HepG2 (cell line): Measurements from ENCODE around the gene STPG4. TPM values are rescaled to one million over a fixed set of nuclear protein-coding genes. Genes with fewer than 3 reads are reported as not detected.

Experiments used
- ATAC-seq: fragments of 200-7000 bp; cut with Tn5 transposase; 3 replicates; pipeline ENCODE4 v1.9.1; 2020; ENCODE audit warnings: mild to moderate bottlenecking, moderate library complexity
- BruUV-seq: library from RNA; stranded (reverse); fragments of 400-500 nt; replicated peaks from 2 replicates; lab custom pipeline; 2021; lab: Mats Ljungman, UMichigan
- CTCF ChIA-PET: fragments of 300-600 bp; formaldehyde crosslinking; extraction: SDS; loops from one replicate; lab custom pipeline; 2021; ENCODE audit warnings: low total read pairs, inconsistent platforms, low intra/inter-chr PET ratio; lab: Yijun Ruan, JAX
- POLR2A ChIA-PET: fragments of 350-600 bp; sonication (Branson Sonifier 250); formaldehyde crosslinking; loops from one replicate; lab custom pipeline; 2020; ENCODE audit warnings: antibody characterized with exemption, inconsistent platforms; lab: Yijun Ruan, JAX
- DNase-seq: peaks from one replicate; pipeline ENCODE4 v3.0.0-alpha.2; 2015; ENCODE audit warnings: low spot score
- FAIRE-seq: peaks from 3 replicates; lab custom pipeline; 2011; peaks lifted over from hg19 to GRCh38; lab: Jason Lieb, UNC
- H2AFZ ChIP-seq: one replicate; pipeline ENCODE4 v1.6.1; 2011; ENCODE audit warnings: low read length, inconsistent platforms
- H3K27ac ChIP-seq: fragments of 300-600 bp; 3 replicates; pipeline ENCODE4 v1.8.0; 2011; ENCODE audit warnings: mixed run types, mild to moderate bottlenecking, mixed read lengths, low read length, inconsistent platforms; ENCODE audit not compliant: insufficient read depth; ENCODE audit errors: extremely low read length
- H3K27me3 ChIP-seq, 2 experiments: fragments of 200-600 bp in 1 of 2; 2 replicates in 1 of 2; 3 replicates in 1 of 2; pipeline versions ENCODE4 v1.6.0 to v1.8.0; 2011; ENCODE audit warnings: low read length in 2 of 2, mild to moderate bottlenecking in 2 of 2, moderate library complexity in 2 of 2, inconsistent platforms in 1 of 2; ENCODE audit not compliant: insufficient read depth in 2 of 2, control insufficient read depth in 1 of 2
- H3K36me3 ChIP-seq, 2 experiments: fragments of 200-600 bp in 1 of 2; replicated peaks in 1 of 2; 2 replicates in 1 of 2; 3 replicates in 1 of 2; pipeline versions ENCODE4 v1.5.1 to v1.8.0; 2011; ENCODE audit warnings: low read length in 2 of 2, inconsistent platforms in 1 of 2; ENCODE audit not compliant: insufficient read depth in 2 of 2, control insufficient read depth in 1 of 2
- H3K4me1 ChIP-seq: 2 replicates; pipeline ENCODE4 v1.5.1; 2012; ENCODE audit warnings: low read length, inconsistent platforms; ENCODE audit not compliant: insufficient read depth
- H3K4me2 ChIP-seq: 2 replicates; pipeline ENCODE4 v1.6.0; 2011; ENCODE audit warnings: low read depth, low read length, inconsistent platforms
- H3K4me3 ChIP-seq, 3 experiments: fragments of 200-600 bp in 1 of 3; sonication (generic), shearing (Covaris generic) in 1 of 3; replicated peaks in 1 of 3; 2 replicates each; pipeline ENCODE4 v1.5.1; 2011 to 2016; ENCODE audit warnings: low read length in 3 of 3, inconsistent platforms in 2 of 3, low read depth in 2 of 3, mild to moderate bottlenecking in 2 of 3, control low read depth in 1 of 3, mixed read lengths in 1 of 3; ENCODE audit not compliant: insufficient read depth in 1 of 3
- H3K79me2 ChIP-seq: one replicate; pipeline ENCODE4 v1.6.1; 2011; ENCODE audit warnings: low read length, inconsistent platforms; ENCODE audit not compliant: insufficient read depth
- H3K9ac ChIP-seq: 2 replicates; pipeline ENCODE4 v1.6.0; 2011; ENCODE audit warnings: mild to moderate bottlenecking, low read depth, low read length, inconsistent platforms; ENCODE audit not compliant: insufficient read depth
- H3K9me3 ChIP-seq: 2 replicates; pipeline ENCODE4 v1.5.1; 2012; ENCODE audit warnings: mild to moderate bottlenecking, low read length
- H4K20me1 ChIP-seq: 2 replicates; pipeline ENCODE4 v1.6.0; 2011; ENCODE audit warnings: inconsistent platforms, mild to moderate bottlenecking, low read length, moderate library complexity; ENCODE audit not compliant: insufficient read depth
- DPF2 ChIP-seq: sonication (generic); formaldehyde crosslinking; IDR thresholded peaks from 2 replicates; pipeline ENCODE4 v1.4.0; 2020; ENCODE audit warnings: mild to moderate bottlenecking, low read depth, missing genetic modification reagents, borderline replicate concordance
- DR1 ChIP-seq: sonication (generic); formaldehyde crosslinking; IDR thresholded peaks from 2 replicates; pipeline ENCODE4 v1.8.0; 2021; ENCODE audit warnings: mild to moderate bottlenecking, missing genetic modification reagents, inconsistent platforms
- GLMP ChIP-seq: sonication (generic); formaldehyde crosslinking; IDR thresholded peaks from 2 replicates; pipeline ENCODE4 v1.9.0; 2021; ENCODE audit warnings: missing genetic modification reagents, mild to moderate bottlenecking, borderline replicate concordance
- GRHL1 ChIP-seq: sonication (generic); formaldehyde crosslinking; conservative IDR thresholded peaks from 2 replicates; pipeline ENCODE4 v1.8.0; 2022; ENCODE audit warnings: missing genetic modification reagents
- NCOA2 ChIP-seq: sonication (generic); formaldehyde crosslinking; IDR thresholded peaks from 2 replicates; pipeline ENCODE4 v1.8.0; 2022; ENCODE audit warnings: inconsistent platforms
- NFIB ChIP-seq: sonication (generic); formaldehyde crosslinking; IDR thresholded peaks from 2 replicates; pipeline ENCODE4 v1.9.0; 2021; ENCODE audit warnings: missing genetic modification reagents, mild to moderate bottlenecking, borderline replicate concordance
- SMAD1 ChIP-seq: sonication (generic); formaldehyde crosslinking; IDR thresholded peaks from 2 replicates; pipeline ENCODE4 v1.4.0; 2020; ENCODE audit warnings: missing genetic modification reagents, low read depth, mild to moderate bottlenecking, borderline replicate concordance
- ZBTB38 ChIP-seq: sonication (generic); formaldehyde crosslinking; IDR thresholded peaks from 2 replicates; pipeline ENCODE4 v1.5.1; 2020; ENCODE audit warnings: mild to moderate bottlenecking, missing genetic modification reagents
- ZKSCAN1 ChIP-seq: fragments of 150-350 bp; IDR thresholded peaks from 2 replicates; pipeline ENCODE4 v1.6.1; 2014; ENCODE audit warnings: low read length
- ZNF605 ChIP-seq: sonication (generic); formaldehyde crosslinking; IDR thresholded peaks from 2 replicates; pipeline ENCODE4 v1.8.0; 2022; ENCODE audit warnings: mild to moderate bottlenecking, missing genetic modification reagents
- ZNF766 ChIP-seq: sonication (generic); formaldehyde crosslinking; IDR thresholded peaks from 2 replicates; pipeline ENCODE4 v1.5.0; 2020; ENCODE audit warnings: missing genetic modification reagents, borderline replicate concordance
- WGBS: methylation state at CpG from one replicate; pipeline ENCODE4 v1.1.6; 2017; ENCODE audit warnings: low lambda C conversion rate; 5-methylcytosine and 5-hydroxymethylcytosine counted together
- in situ Hi-C: cut with HindIII; loops from 2 replicates; pipeline ENCODE4 v1.10.0; 2017; ENCODE audit warnings: low pct_unique_long_range_greater_than_20kb; ENCODE audit not compliant: extremely low pct_ligation_motif_present
- intact Hi-C: fragments of 100-400 bp; cut with micrococcal nuclease; formaldehyde crosslinking; loops from one replicate; pipeline ENCODE4 v1.10.0; 2022; ENCODE audit not compliant: unreplicated experiment
- polyA plus RNA-seq, 8 experiments: library from polyadenylated mRNA; depleted of rRNA in 3 of 8; stranded (reverse) in 7 of 8; unstranded in 1 of 8; fragments of >200 nt; fragmentation: Illumina TruSeq in 4 of 8; extraction: Trizol in 4 of 8; gene quantifications; 2 replicates each; pipeline versions ENCODE4 v1.2.1 to v1.2.3, GENCODE V29; 2011 to 2016; ENCODE audit warnings: low read depth in 4 of 8, missing spikeins in 1 of 8, mixed read lengths in 1 of 8; ENCODE audit not compliant: insufficient read depth in 1 of 8
- total RNA-seq, 5 experiments: library from RNA; depleted of rRNA; stranded (reverse); fragments of >200 nt; fragmentation: Illumina TruSeq; extraction: Trizol; gene quantifications; 2 replicates each; pipeline ENCODE4 v1.2.3, GENCODE V29; 2016; ENCODE audit warnings: low read depth in 1 of 5

The STPG4 gene
- total and polyA plus RNA-seq, 2 of the 13 experiments (the other 11 are each of a cell fraction or from before 2014, with no cell fraction given) = 0.11 to 0.15 TPM

- TF ChIP-seq GRHL1 (CRISPR knock-in tag) (no peak), NCOA2 (CRISPR knock-in tag) (0 out of 2 replicates have a peak, but pooled peaks have one; percentile 22), DPF2 (CRISPR knock-in tag) (peak; percentile 50; the same call in 1 of the 2 replicates)
Measured at GRCh38 chr2:47050021-47050760, 104.9 kb downstream of the STPG4 start (continued).

GRCh38 chr2:47049502-47049901, 105.6 kb downstream of the STPG4 start:
- no peak for DNase-seq
- H3K27ac ChIP-seq = peak overlapping the region; percentile 75
- H3K9ac ChIP-seq = peak overlapping the region; percentile 18
- H3K4me3 ChIP-seq = no peak overlapping the region
- H3K79me2 ChIP-seq = no peaks in the 10 kb centered on the region
- H3K4me1 ChIP-seq = peaks cover 26% of the 10 kb centered on the region
- no peaks in the 10 kb centered on the region for H3K27me3 ChIP-seq
- no peaks in the 10 kb centered on the region for H4K20me1 ChIP-seq
- H3K9me3 ChIP-seq = no peaks in the 10 kb centered on the region
- WGBS = 95% methylated on average over 2 of the region's 3 CpGs
- no peak overlapping the region for H3K4me2 ChIP-seq
- POLR2A ChIA-PET = interaction anchor here (1.3 to 1.4 kb wide), 2 partner anchors 20 to 30 kb away, joined by 4 to 9 read pairs; no protein-coding TSS in a partner anchor
- TF ChIP-seq NFIB (CRISPR knock-in tag) (0 out of 2 replicates have a peak, but pooled peaks have one; percentile 36), DR1 (CRISPR knock-in tag) (no peak), ZNF605 (CRISPR knock-in tag) (0 out of 2 replicates have a peak, but pooled peaks have one; percentile 22), GLMP (CRISPR knock-in tag) (no peak), SMAD1 (CRISPR knock-in tag) (0 out of 2 replicates have a peak, but pooled peaks have one; percentile 25), ZNF766 (CRISPR knock-in tag) (no peak), ZBTB38 (CRISPR knock-in tag) (0 out of 2 replicates have a peak, but pooled peaks have one; percentile 22), ZKSCAN1 (no peak)
- TF ChIP-seq, all 625 proteins: peak for 4
- CTCF ChIA-PET = no interaction called here
- in situ Hi-C loops (no loop called here), intact Hi-C loops (no loop called here)
- Histone ChIP-seq H3K36me3 (peaks cover 25 to 66% of the 10 kb centered on the region in 2 experiments), H2AFZ (no peak overlapping the region)
- BruUV-seq = no TSS peak
- ATAC-seq = peak; percentile 25
- FAIRE-seq = no peak
